Tibial nerve (tissue), 3 donors: Measurements from ENCODE around the gene ANKRD28.

Experiments used
- CTCF ChIP-seq, 5 experiments: fragments of 200-600 bp in 3 of 5; fragments of 450-650 bp in 2 of 5; sonication (generic) in 3 of 5; IDR thresholded peaks; one replicate each; pipeline ENCODE4 v1.5.1; 2016 to 2019; ENCODE audit warnings: antibody characterized with exemption in 5 of 5, mild to moderate bottlenecking in 3 of 5, moderate library complexity in 2 of 5
- POLR2A ChIP-seq, 2 donors: fragments of 450-650 bp; IDR thresholded peaks; one replicate each; pipeline ENCODE4 v1.6.1; 2017; ENCODE audit warnings: antibody characterized with exemption in 2 of 2, mild to moderate bottlenecking in 2 of 2, moderate library complexity in 2 of 2

GRCh38 chr3:15676259-15676658, 121.5 kb downstream of the ANKRD28 start:
- no peak for TF ChIP-seq CTCF (IDR thresholded peaks at IDR 0.05)
- TF ChIP-seq POLR2A (IDR thresholded peaks at IDR 0.05) = no peak
